Upper lobe of right lung (tissue), 1 donor: ENCODE data around the gene CASKIN1. TPM values are rescaled to one million over a fixed set of nuclear protein-coding genes. Genes with fewer than 3 reads are reported as not detected.
A peak's percentile ranks its signal among the peaks of the same experiment; 100 is the strongest.
"Not testable (repeated sequence)": the region's sequence is repeated elsewhere in the genome, so short reads cannot be mapped to it uniquely, and the experiment has no call there.

ENCODE experiments used
- ATAC-seq: fragments of 200-7000 bp; cut with Tn5 transposase; one replicate; pipeline ENCODE4 v1.9.1; 2020; ENCODE audit warnings: mild to moderate bottlenecking, moderate library complexity
- DNase-seq: peaks from one replicate; pipeline ENCODE4 v3.0.0-alpha.2; 2020
- H3K27ac ChIP-seq: fragments of 200-600 bp; one replicate; pipeline ENCODE4 v1.8.0; 2022
- H3K27me3 ChIP-seq: fragments of 200-600 bp; one replicate; pipeline ENCODE4 v1.8.0; 2022; ENCODE audit warnings: mild to moderate bottlenecking
- H3K36me3 ChIP-seq: fragments of 200-600 bp; one replicate; pipeline ENCODE4 v1.8.0; 2022
- H3K4me1 ChIP-seq: fragments of 200-600 bp; one replicate; pipeline ENCODE4 v1.8.0; 2022
- H3K4me3 ChIP-seq: fragments of 200-600 bp; one replicate; pipeline ENCODE4 v1.8.0; 2022; ENCODE audit warnings: mild to moderate bottlenecking
- H3K9me3 ChIP-seq: fragments of 200-600 bp; one replicate; pipeline ENCODE4 v1.8.0; 2022
- intact Hi-C: fragments of 100-400 bp; cut with DNase I; formaldehyde crosslinking; loops from one replicate; pipeline ENCODE4 v1.11.0; 2022
- total RNA-seq: library from RNA; stranded (reverse); fragmentation: NEBNext Ultra II Directional; extraction: Animal tissue kit (Norgen Biotek cat#: 25700); gene quantifications from one replicate; pipeline ENCODE4 v1.2.1, GENCODE V29; 2021
- TF ChIP-seq, protein P1 (sequence below): fragments of 200-600 bp; IDR thresholded peaks from one replicate; pipeline ENCODE4 v1.8.0; 2022; ENCODE audit warnings: antibody characterized with exemption
- donor health status: DM: no; HTN: yes; CAD: no; lungs with severe emphysema.

The CASKIN1 gene
- total RNA-seq, 1 donor from 2014 or later, result 0.06 TPM

DNA sequence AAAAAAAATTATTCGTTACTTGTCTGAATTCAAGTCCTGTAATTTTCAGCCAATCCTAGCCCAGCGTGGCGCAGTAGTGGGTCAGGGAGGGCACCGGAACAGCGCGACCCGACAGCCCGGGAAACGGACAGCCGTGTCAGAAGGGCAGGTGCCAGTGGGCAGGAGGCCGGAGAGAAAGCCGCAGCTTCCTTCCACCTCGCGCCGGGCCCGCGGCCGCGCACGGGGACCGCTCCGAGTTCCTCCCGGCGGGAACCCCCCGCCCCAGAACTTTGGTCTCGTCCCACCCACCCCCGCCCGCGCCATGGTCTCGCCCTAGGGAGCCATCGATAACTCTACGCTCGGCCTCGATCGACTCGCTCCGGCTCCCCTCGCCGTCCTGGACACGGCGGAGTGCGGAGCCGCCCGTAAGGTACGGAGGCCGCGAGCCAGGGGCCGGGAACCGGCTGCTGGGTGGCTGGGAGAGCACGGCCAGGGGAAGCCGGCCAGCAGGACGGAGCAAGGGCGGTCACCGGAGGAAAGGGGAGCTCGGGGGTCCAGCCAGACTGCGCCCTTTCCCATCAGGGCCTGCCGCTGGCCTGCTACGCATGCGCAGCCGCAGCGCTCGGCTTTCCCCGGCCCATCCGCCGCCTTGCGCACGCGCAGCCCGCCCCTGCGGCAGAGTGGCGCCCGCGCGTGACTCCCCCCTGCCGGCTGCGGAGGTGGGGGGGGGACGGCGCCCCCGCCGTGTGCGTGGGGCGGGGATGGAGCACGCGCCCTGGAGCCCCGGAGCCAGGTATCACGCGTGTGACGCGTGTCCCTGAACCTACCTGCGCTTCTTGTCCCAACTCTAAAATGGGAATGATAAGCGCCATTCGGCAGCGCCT, 8.9 kb upstream of the CASKIN1 start, which contains the start of gene MLST8:
Gene MLST8, plus strand, starts transcription at position 351 of the 863 bp plus-strand sequence. CDS start 632 bp downstream, outside the sequence.
- TF ChIP-seq, protein P1, sequence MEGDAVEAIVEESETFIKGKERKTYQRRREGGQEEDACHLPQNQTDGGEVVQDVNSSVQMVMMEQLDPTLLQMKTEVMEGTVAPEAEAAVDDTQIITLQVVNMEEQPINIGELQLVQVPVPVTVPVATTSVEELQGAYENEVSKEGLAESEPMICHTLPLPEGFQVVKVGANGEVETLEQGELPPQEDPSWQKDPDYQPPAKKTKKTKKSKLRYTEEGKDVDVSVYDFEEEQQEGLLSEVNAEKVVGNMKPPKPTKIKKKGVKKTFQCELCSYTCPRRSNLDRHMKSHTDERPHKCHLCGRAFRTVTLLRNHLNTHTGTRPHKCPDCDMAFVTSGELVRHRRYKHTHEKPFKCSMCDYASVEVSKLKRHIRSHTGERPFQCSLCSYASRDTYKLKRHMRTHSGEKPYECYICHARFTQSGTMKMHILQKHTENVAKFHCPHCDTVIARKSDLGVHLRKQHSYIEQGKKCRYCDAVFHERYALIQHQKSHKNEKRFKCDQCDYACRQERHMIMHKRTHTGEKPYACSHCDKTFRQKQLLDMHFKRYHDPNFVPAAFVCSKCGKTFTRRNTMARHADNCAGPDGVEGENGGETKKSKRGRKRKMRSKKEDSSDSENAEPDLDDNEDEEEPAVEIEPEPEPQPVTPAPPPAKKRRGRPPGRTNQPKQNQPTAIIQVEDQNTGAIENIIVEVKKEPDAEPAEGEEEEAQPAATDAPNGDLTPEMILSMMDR, result peak; percentile 22
- no peaks in the 10 kb centered on the region for H3K27me3 ChIP-seq
- intact Hi-C loops, result no loop called here
- peak within 1 kb of the TSS; percentile 86 for H3K4me3 ChIP-seq
- H3K36me3 ChIP-seq, result peaks cover 34% of the 10 kb centered on the region
- no peaks in the 10 kb centered on the region for H3K9me3 ChIP-seq
- peak within 1 kb of the TSS; percentile 98 for H3K27ac ChIP-seq
- DNase-seq (peak; percentile 94), ATAC-seq (peak; percentile 96)
- H3K4me1 ChIP-seq, result peaks cover 18% of the 10 kb centered on the region

DNA sequence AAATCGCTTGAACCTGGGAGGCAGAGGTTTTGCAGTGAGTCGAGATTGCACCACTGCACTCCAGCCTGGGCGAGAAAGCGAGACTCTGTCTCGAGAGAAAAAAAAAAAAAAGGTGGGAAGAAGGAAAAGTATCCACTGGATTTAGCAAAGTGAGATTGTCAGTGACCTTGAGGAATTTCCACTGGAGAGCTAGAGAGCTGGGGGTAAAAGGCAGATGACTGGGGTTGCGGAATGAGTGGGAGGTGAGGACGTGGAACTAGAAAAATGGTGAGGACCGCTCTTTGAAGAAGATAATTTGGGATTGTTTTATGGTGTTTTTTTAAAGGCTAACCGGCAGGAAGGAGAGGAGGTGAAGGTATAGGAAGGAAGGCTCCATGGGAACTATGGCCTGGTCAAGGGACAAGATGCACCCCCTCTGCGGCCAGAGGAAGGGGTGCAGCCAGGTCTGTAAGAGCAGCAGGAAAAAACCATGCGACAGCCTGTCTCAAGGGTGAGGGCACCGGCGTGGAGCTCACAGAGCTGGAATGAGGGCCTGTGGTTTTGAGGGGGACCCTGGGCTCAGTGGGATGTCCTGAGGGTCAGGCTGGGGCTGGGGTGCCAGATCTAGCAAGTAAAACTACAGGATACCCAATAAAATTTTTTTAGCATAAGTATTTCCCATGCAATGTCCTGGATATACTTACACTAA, 8.2 kb upstream of the CASKIN1 start:
- Histone ChIP-seq H3K36me3 (peaks cover 29% of the 10 kb centered on the region), H3K4me1 (peaks cover 18% of the 10 kb centered on the region), H3K27ac (peak overlapping the region; percentile 98), H3K4me3 (peak overlapping the region; percentile 86), H3K9me3 (no peaks in the 10 kb centered on the region), H3K27me3 (no peaks in the 10 kb centered on the region)
- TF ChIP-seq, protein P1, result no peak
- intact Hi-C loops, result no loop called here
- DNase-seq (no peak), ATAC-seq (no peak)

DNA sequence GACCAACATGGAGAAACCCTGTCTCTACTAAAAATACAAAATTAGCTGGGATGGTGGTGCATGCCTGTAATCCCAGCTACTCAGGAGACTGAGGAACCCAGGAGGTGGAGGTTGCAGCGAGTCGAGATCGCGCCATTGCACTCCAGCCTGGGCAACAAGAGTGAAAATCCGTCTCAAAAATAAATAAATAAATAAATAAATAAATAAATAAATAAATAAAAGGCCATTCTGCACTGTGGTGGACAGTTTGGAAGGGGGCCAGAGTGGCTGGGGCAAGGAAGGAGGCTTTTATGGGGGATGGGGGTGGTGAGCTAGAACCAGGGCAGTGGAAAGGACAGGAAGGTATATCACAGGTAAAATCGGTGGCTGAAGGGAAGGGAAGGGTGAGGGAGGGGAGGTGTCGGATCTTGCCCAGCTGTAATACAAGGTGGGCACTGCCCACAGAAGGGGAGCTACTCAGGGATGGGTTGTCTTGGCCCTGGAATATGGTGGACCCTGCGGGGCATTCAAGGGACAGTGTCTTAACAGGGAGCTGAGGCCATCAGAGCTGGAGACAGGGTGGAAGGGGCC, 6.8 kb upstream of the CASKIN1 start:
- DNase-seq, intact Hi-C loops, ATAC-seq, H3K27ac ChIP-seq, H3K9me3 ChIP-seq, H3K4me3 ChIP-seq, H3K27me3 ChIP-seq: not testable (repeated sequence)
- peaks cover 18% of the 10 kb centered on the region for H3K4me1 ChIP-seq
- H3K36me3 ChIP-seq, result peaks cover 15% of the 10 kb centered on the region

DNA sequence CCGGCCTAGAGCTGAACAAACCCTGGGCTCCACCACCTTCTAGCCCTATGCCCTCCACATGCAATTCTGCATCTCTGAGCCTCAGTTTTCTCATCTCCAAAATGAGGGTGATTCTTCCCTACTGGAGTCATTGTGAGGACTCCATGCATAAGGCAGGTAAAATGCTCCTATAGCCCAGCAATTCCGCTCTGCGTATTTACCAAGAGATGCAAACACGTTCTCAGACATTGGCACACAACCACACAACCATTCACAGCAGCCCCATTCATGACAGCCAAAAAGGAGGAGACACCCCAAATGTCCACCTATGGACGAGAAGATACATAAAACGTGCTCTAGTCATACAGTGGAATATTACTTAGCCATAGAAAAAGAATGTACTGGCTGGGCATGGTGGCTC, 3.9 kb upstream of the CASKIN1 start:
- no peak for DNase-seq
- TF ChIP-seq, protein P1, result no peak
- no peak overlapping the region for H3K27ac ChIP-seq
- ATAC-seq, result no peak
- H3K4me3 ChIP-seq, result no peak overlapping the region
- H3K4me1 ChIP-seq, result peaks cover 12% of the 10 kb centered on the region
- no peaks in the 10 kb centered on the region for H3K36me3 ChIP-seq
- H3K9me3 ChIP-seq, result no peaks in the 10 kb centered on the region
- peaks cover 22% of the 10 kb centered on the region for H3K27me3 ChIP-seq
- intact Hi-C loops, result no loop called here

DNA sequence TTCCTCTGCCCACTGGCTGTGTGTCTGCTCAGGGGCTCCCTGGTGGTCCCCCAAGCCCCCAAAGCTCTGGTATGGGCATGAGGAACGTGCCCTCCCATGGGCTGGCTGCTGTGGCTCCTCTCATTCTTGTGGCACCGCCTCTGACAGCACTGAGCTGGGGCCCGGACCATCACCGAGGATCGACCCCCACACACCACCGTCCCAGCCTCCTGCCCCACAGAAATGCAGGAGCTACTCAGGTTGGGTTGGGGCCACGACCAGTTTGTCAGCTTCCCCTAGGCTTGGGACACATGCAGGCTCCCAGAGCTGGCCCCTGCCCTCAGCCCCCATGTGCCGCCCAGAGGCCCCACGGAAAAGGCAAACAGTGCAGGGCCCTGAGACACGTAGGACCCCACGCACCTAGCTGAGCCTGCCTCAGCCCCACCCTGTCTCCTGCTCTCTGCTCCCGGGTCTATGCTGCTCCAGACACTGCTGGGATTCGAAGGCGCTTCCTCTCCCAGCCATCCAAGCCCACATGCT, 3.3 kb upstream of the CASKIN1 start:
- H3K9me3 ChIP-seq, result no peaks in the 10 kb centered on the region
- DNase-seq (no peak), ATAC-seq (no peak)
- TF ChIP-seq, protein P1, result no peak
- H3K4me1 ChIP-seq, result peaks cover 13% of the 10 kb centered on the region
- peaks cover 28% of the 10 kb centered on the region for H3K27me3 ChIP-seq
- H3K36me3 ChIP-seq, result no peaks in the 10 kb centered on the region
- H3K27ac ChIP-seq, result no peak overlapping the region
- intact Hi-C loops, result no loop called here
- no peak overlapping the region for H3K4me3 ChIP-seq
